HPDE6-E6E7 (cell line): ENCODE measurements around the gene NOL4L.
"Not testable (repeated sequence)": the region's sequence is repeated elsewhere in the genome, so short reads cannot be mapped to it uniquely, and the experiment has no call there.

Source experiments
- DNase-seq: peaks from one replicate; pipeline ENCODE4 v3.0.0; 2011; ENCODE audit warnings: missing footprints; ENCODE audit errors: extremely low spot score

NOL4L gene

GRCh38 chr20:32473231-32474008, 111.7 kb downstream of the NOL4L start:
- no peak for DNase-seq

- no peak for DNase-seq
Measured at GRCh38 chr20:32472581-32473207, 112.4 kb downstream of the NOL4L start.

GRCh38 chr20:32470940-32471339, 114.2 kb downstream of the NOL4L start:
- DNase-seq = no peak

GRCh38 chr20:32470025-32470861, 114.9 kb downstream of the NOL4L start:
- peak; percentile 87 for DNase-seq

- DNase-seq = no peak
Measured at GRCh38 chr20:32468860-32469259, 116.3 kb downstream of the NOL4L start.

- DNase-seq = no peak
Measured at GRCh38 chr20:32468313-32468640, 116.9 kb downstream of the NOL4L start.

- no peak for DNase-seq
Measured at GRCh38 chr20:32467506-32468312, 117.4 kb downstream of the NOL4L start.

GRCh38 chr20:32466739-32467505, 118.2 kb downstream of the NOL4L start:
- DNase-seq = no peak

GRCh38 chr20:32465901-32466675, 119.0 kb downstream of the NOL4L start:
- not testable (repeated sequence) for DNase-seq

GRCh38 chr20:32465092-32465900, 119.8 kb downstream of the NOL4L start:
- peak; percentile 78 for DNase-seq

GRCh38 chr20:32464401-32465091, 120.6 kb downstream of the NOL4L start:
- DNase-seq = no peak

- DNase-seq = no peak
Measured at GRCh38 chr20:32463642-32464400, 121.3 kb downstream of the NOL4L start.

GRCh38 chr20:32462900-32463641, 122.1 kb downstream of the NOL4L start:
- DNase-seq = no peak

GRCh38 chr20:32461836-32462600, 123.1 kb downstream of the NOL4L start:
- DNase-seq = no peak

- no peak for DNase-seq
Measured at GRCh38 chr20:32460683-32461320, 124.3 kb downstream of the NOL4L start.

- DNase-seq = no peak
Measured at GRCh38 chr20:32460231-32460630, 124.9 kb downstream of the NOL4L start.
